ENCODE measurements around the gene KCNA4.
"Not testable (repeated sequence)": the region's sequence is repeated elsewhere in the genome, so short reads cannot be mapped to it uniquely, and the experiment has no call there.

Gene KCNA4

GRCh38 chr11:30016588-30017363 is at the start of gene KCNA4:
Gene KCNA4 (minus strand): TSS chr11:30017030. CDS start chr11:30012678, 4,352 bp downstream.
- DNase-seq = no peak

GRCh38 chr11:30062103-30062502 is 45.3 kb upstream of the KCNA4 start:
- DNase-seq = no peak

- no peak for DNase-seq
Observed at GRCh38 chr11:30059172-30059815, 42.5 kb upstream of the KCNA4 start.

GRCh38 chr11:30049214-30049613 is 32.4 kb upstream of the KCNA4 start:
- DNase-seq = no peak

- DNase-seq = no peak
Observed at GRCh38 chr11:30046578-30046945, 29.7 kb upstream of the KCNA4 start.

- DNase-seq = no peak
Observed at GRCh38 chr11:30045921-30046577, 29.2 kb upstream of the KCNA4 start.

- no peak for DNase-seq
Observed at GRCh38 chr11:30045144-30045543, 28.3 kb upstream of the KCNA4 start.

GRCh38 chr11:30041171-30041570 is 24.3 kb upstream of the KCNA4 start:
- DNase-seq = no peak

- DNase-seq = not testable (repeated sequence)
Observed at GRCh38 chr11:30034746-30035145, 17.9 kb upstream of the KCNA4 start.

- not testable (repeated sequence) for DNase-seq
Observed at GRCh38 chr11:30034166-30034565, 17.3 kb upstream of the KCNA4 start.

GRCh38 chr11:30025396-30026139 is 8.7 kb upstream of the KCNA4 start:
- no peak for DNase-seq

GRCh38 chr11:30023074-30023473 is 6.2 kb upstream of the KCNA4 start:
- no peak for DNase-seq

GRCh38 chr11:30019481-30019880 is 2.7 kb upstream of the KCNA4 start:
- DNase-seq = no peak

GRCh38 chr11:30018495-30018894 is 1.7 kb upstream of the KCNA4 start:
- no peak for DNase-seq

GRCh38 chr11:30017445-30017895 is 640 bp upstream of the KCNA4 start:
- DNase-seq = no peak

- DNase-seq = no peak
Observed at GRCh38 chr11:30015725-30016412, 961 bp downstream of the KCNA4 start.

GRCh38 chr11:30012346-30012745 is 4.5 kb downstream of the KCNA4 start:
- no peak for DNase-seq

- no peak for DNase-seq
Observed at GRCh38 chr11:30009060-30009459, 7.8 kb downstream of the KCNA4 start.

GRCh38 chr11:30006876-30007275 is 10.0 kb downstream of the KCNA4 start:
- DNase-seq = no peak

GRCh38 chr11:30002157-30002785 is 14.6 kb downstream of the KCNA4 start:
- DNase-seq = no peak

- no peak for DNase-seq
Observed at GRCh38 chr11:30000986-30001750, 15.7 kb downstream of the KCNA4 start.
